NCI-H128 (cell line): Measurements from ENCODE around the gene CTSH.

Experiments used
- DNase-seq: peaks from one replicate; lab custom pipeline; 2025; ENCODE audit not compliant: unreplicated experiment; lab: John Stamatoyannopoulos, UW

The CTSH gene

DNA sequence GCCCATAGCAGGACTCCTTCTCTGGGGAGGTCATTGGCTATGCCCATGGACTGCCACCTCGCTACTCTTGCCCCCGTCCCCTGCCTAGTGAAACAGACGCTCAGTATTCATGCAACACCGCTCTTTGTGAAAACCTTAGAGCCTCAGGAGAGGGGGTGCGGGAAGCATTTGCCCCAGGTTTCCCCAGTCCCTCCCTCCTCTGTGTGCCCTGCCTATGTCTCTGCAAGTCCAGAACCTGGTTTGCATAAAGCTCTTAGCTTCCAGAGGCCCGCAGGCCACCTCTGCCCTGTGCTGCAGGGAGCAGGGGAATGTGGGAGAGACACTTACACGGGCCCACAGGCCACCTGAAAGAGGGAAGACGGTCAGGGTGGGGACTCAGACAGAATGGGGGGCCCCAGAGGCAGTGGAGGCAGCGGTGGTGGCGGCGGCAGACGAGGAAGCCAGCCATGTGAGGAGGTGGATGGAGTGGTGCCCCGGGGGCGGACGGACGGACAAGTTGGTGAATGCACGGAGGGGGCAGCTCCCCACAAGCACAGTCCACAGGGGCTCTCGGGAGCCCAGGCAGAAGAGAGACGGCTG, 33.8 kb upstream of the CTSH start:
- DNase-seq: no peak

- DNase-seq: no peak
Observed at GRCh38 chr15:78977591-78978347, 32.9 kb upstream of the CTSH start.

DNA sequence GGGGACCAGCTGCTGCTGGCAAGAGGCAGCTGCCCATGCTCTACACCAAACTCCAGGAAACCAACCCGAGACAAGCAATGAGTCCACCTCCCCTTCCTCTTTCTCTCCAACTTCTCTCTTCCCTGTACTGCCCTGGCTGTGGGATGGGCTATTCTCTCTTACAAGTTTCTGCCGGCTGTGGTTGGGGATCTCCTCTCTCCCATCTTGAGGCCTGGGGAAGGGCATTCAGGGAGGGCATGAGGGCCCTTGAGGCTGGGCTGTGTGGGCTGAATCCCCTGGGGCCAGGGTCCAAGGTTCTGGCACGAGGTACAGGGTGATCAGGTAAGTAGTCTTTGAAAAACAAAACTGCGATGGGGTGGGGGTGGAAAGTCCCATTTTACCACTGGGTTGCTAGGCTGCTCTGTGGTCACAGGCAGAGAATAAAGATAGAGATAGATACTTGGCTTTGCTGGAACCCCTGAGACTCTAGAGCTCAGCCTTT, 32.3 kb upstream of the CTSH start:
- no peak for DNase-seq

DNA sequence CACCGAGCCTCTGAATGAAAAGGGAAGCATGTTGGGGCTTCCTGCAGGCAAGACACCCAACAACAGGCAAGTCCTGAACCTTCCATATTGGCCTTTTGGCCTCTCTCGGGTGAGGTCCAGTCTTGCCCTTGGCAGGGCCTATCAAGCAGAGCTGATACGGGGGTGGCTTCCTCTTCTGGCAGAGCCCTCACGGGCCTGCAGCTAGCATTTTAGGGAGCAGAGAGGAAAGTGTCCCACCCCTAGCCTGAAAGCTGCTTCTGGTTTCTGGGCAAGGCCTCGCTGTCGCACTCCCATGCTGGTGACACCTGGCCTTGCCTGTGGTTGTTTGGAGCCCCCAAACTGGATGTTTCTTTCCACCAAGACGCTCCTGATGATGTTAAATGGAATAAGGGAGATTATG, 31.8 kb upstream of the CTSH start:
- DNase-seq: no peak

DNA sequence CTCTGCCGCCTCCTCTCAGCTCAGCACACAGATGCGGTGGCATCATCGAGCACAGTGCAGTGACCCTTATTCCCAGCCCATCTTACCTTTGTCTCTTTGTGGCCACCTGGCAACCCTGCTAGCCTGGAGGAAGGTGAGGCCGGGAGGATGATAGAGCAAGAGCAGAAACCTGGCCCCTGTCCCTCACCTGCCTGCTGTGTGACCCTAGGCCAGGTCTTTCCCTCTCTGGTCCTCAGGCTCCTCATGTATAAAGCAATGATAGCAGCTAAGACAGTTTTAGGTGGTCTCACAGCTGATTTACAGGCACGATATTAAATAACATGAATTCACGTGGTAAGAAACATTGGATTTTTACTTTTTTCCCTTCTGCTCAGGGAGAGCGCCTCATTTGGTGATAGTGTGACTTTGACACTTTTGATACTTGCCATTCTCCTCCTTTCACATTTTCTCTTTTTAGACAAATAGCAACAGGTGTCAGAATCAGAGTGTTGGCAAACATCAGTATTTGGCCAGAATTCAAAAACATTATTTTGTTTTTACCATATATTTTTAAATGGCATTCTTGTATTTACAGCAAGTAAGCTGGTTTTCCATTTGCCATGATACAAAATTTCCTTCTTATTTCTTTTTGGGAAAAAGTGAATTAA, 29.5 kb upstream of the CTSH start:
- no peak for DNase-seq

GRCh38 chr15:78969687-78970349, 25.0 kb upstream of the CTSH start:
- DNase-seq: no peak

DNA sequence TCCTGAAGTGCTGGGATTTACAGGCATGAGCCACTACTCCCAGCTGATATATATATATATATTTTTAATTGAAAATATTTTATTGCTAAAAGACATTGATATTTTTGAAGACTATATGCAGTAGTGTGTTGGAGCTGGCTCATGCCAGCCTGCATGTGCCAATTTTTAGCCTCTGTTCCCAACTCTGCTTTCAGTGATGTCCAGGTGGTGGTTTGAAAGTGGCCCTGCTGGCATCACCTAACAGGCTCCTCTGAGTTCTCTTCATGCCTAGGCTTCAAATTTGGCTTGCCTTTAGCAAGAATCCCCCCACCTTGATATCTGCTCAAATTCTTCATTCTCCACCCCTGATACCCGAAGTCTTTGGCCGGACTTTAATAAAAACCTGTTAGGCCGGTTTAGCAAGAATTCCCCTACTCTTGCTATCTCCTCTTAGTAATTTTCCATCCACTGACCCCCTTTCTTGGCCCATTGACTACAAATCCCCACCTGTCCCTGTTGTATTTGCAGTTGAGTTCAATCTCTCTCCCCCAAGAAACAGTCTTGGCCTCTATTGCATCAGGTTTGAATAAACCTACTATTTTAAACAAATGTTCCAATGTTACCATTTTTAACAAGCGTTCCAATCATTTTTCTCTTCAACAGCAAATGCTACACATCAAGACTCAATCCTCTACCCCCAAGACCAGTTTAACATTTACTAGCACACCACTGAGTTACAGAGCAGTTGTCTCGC, 23.9 kb upstream of the CTSH start:
- DNase-seq: no peak

DNA sequence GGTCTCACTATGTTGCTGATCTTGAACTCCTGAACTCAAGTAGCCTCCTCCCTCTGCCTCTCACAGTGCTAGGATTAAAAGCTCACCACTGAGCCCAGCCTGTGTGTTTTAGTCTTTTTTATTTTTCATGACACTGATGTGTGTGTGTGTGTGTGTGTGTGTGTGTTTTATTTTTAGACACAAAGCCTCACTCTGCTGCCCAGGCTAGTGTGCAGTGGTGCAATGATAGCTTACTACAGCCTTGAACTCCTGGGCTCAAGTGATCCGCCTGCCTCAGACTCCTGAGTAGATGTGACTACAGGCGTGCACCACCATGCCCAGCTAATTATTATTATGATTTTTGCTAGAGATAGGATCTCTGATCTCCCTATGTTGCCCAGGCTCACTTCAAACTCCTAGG, 23.3 kb upstream of the CTSH start:
- DNase-seq: no peak

DNA sequence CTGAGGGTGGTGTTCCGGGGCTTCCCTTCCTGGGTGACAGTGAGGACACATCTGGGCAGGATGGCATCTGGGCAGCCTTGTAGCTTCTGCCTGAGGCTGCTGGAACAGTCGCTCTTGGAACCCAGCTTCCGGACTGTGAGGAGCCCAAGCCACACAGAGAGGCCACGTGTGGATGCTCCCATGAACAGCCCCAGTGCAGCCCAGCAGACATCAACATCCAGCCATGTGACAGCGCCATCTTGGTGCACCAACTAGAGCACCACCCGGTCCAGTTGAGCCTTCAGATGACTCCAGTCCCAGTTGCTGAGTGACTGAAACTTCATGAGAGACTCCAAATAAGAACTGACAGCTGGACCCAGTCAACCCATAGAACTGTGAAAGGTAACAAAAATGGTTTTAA, 15.5 kb upstream of the CTSH start:
- DNase-seq: no peak

DNA sequence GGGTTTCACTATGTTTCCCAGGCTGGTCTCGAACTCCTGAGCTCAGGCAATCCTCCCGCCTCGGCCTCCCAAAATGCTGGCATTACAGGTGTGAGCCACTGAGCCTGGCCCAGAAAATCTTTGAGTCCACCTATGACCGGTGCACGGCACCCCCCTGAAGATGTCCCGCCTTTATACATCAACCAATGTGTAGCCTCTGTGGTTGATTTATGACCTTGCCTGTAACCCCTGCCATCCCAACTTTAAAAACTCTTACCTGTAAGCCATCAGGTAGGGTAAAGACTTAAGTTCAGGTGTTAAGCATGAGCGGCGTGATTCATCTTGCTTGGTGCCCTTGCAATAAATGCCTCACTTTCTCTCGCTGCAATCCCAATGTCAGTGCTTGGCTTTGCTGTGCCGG, 14.5 kb upstream of the CTSH start:
- no peak for DNase-seq

GRCh38 chr15:78957416-78958093, 12.7 kb upstream of the CTSH start:
- DNase-seq: no peak

DNA sequence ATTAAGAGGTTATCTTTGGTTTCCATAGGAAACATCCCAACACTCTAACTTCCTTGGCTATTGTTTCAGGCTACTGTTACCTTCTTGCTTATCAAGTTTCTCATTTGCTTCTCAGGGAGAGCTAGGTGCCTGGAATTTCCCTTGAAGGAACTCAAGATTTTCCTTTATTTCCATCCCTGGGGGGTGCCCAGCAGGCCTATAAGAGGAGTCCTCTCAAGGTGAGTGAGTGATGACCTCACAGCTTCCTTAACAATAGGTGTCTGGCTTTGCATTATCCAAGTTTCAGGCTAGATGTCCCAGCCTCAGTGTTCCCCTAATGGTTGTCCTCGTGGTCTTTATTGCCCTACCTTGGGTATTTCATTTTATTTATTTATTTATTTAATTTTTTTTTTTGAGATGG, 12.1 kb upstream of the CTSH start:
- no peak for DNase-seq

DNA sequence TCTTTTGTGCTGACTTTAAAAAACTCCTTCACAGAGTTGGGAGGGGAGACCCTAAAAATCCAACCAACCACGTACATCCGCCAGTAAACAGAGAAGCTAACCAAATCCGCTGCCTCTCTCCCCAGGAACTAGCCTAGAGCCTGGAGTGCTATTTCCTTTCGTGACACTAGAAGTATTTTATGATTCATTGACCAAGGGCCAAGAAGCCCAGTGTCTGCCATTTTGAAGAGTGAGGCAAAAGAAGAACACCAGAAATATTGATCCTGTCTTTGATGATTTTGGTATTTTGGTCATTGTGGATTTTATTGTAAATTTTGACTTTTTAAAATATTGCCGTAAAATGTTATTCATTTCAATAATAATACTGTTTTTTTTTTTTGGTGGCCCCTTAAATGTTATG, 10.5 kb upstream of the CTSH start:
- DNase-seq: no peak

DNA sequence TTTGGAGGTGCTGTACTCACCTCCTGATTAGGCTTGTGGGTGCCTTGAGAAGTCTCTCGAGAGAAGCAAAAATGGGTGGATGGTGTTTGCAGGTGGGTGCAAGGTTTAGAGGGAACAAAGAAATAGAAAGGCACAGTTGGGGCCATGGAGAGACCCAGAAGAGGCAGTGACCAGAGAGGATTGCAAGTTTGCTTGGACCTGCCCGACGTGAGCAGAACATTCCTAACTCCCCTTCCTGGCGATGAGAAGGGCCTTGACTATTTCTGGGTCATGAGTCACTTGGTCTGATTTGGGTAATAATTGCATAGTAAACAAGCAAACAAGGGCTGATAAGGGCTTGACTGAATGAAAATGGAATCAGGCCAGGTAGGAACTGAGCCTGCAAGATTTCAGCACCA, 7.0 kb upstream of the CTSH start:
- no peak for DNase-seq

DNA sequence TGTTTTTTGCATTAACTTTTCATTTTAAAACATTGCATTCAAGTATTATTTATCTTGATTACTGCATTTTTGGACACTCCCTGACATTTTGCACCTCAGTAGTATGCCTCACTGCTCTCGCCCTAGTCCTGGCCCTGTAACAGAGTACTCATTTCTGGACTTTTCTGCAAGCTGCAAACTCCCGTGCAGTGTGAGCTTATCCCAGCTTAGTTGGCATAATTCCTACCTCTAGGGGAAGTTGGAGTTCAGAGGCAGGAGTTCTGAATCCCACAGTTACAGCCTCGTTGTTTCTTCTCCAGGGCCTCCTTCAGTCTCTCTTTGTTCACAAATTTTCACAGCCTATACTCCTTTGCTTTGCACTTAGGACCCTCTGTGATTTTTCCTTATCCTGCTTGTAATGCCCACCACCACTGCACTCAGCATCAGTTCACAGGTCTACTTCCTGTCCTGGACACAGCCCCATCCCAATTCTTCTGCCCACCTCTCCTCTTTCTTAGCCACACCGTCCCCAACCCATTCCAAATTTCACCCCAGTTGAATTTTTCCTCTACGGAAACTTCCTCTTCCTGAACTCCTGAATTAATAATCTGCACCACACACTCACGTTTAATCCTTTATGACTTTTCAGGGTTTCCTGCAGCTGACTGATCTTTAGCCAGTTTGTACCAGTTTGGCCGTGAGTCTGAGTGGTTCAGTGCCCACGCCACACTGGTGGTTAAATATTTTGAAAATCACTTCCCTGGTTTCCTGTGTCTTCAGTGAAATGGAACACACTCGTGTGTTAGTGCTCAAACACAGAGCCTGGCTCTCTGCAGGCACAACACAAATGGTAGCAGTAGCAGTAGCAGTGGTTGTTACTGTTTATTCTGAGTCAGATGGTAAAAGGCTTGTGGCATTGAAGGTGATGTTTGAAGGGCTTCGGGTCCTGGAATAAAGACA, 6.3 kb upstream of the CTSH start:
- DNase-seq: no peak

DNA sequence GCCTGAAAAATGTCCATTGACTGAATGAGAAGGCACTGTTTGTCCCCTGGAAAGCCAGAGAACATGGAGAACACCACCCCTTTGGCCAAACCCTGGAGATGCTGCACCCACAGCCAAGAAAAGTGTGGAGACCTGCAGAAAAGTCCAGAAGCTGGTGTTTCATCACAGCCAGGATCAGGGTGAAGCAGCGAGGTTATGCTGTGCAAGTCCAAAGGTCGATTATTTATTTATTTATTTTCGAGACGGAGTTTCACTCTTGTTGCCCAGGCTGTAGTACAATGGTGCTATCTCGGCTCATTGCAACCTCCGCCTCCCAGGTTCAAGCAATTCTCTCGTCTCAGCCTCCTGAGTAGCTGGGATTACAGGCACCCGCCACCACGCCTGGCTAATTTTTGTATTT, 5.5 kb upstream of the CTSH start:
- DNase-seq: no peak

DNA sequence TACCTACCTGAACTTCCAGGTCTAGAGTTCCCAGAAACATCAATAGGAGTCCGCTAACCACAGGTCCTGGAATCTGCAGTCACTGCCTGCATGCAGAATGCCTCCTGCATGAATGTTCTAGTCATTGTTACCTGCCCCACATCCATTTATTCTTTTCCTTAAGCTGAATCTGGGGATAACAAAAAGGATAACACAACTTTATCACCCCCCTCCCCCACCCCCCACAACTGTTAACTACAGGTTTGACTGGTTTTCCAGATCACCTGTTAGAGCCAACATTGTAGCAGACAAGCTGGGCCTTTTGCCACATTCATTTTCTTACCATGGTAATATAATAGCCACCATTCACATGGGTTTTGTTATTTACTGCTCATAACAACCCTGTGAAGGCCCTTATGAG, 4.6 kb upstream of the CTSH start:
- no peak for DNase-seq

DNA sequence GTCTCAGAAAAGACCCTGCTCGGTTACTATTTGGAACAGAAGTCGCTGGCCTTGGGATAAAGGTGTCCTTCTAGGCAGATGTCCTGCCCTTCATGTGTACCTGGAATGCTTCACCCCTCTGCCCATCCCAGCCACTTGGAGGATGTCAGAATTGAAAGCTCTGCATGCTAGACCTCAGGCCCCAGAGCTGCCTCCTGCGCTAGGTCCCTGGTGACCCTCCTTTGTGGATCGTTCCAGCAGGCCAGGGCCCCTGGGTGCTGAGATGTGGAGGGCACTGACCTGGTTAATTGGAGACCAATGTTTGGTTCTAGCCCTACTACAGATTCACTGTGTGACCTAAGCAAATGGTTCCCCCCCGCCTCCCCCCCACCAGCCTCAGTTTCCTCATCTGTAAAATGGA, 2.7 kb upstream of the CTSH start:
- DNase-seq: no peak

GRCh38 chr15:78946493-78946892, 1.6 kb upstream of the CTSH start:
- no peak for DNase-seq

- DNase-seq: no peak
Observed at GRCh38 chr15:78944202-78944625, 632 bp downstream of the CTSH start.
